ENCODE data around the gene FUNDC1. TPM values are rescaled to one million over a fixed set of nuclear protein-coding genes. Genes with fewer than 3 reads are reported as not detected.

The FUNDC1 gene
- total RNA-seq, 2 donors from 2014 or later: 12.3 to 28.3 TPM

GRCh38 chrX:44529310-44529709 is 13.3 kb downstream of the FUNDC1 start:
- H3K27ac ChIP-seq: no peak overlapping the region
- H3K27me3 ChIP-seq: no peaks in the 10 kb centered on the region
- no peaks in the 10 kb centered on the region for H3K4me1 ChIP-seq
- DNase-seq (ENCODE audit: low spot score): no peak
- no peaks in the 10 kb centered on the region for H3K36me3 ChIP-seq
- no peak overlapping the region for H3K4me3 ChIP-seq
- H3K9me3 ChIP-seq: no peaks in the 10 kb centered on the region
- no peak for TF ChIP-seq CTCF (IDR thresholded peaks at IDR 0.05)

DNA sequence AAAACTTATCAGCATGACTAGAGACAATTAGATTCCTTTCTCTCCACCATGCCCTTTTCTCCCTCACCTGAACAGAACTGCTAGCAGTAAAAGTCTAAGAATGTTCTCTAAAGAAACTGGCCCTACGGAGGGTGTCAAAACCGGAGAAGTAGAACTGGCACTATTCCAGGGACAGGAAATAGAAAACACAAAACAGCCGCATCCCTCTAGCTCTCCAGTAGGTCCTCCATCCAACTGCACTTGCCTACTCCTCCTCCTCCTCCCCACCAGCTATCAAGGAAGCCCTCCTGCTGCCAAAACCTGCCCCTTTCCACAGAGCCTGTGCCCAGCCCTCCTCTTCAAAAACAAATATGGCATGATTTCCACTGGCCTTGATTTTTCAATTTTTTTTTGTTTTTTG is 28.4 kb downstream of the FUNDC1 start:
- Histone ChIP-seq H3K4me1 (no peaks in the 10 kb centered on the region), H3K36me3 (no peaks in the 10 kb centered on the region), H3K27me3 (no peaks in the 10 kb centered on the region), H3K4me3 (no peak overlapping the region), H3K9me3 (no peaks in the 10 kb centered on the region), H3K27ac (no peak overlapping the region)
- TF ChIP-seq CTCF (IDR thresholded peaks at IDR 0.05): no peak
- DNase-seq (ENCODE audit: low spot score): no peak

- no peaks in the 10 kb centered on the region for H3K4me1 ChIP-seq
- no peak for TF ChIP-seq CTCF (IDR thresholded peaks at IDR 0.05)
- no peak overlapping the region for H3K27ac ChIP-seq
- H3K27me3 ChIP-seq: no peaks in the 10 kb centered on the region
- DNase-seq (ENCODE audit: low spot score): no peak
- no peaks in the 10 kb centered on the region for H3K36me3 ChIP-seq
- H3K9me3 ChIP-seq: no peaks in the 10 kb centered on the region
- no peak overlapping the region for H3K4me3 ChIP-seq
Observed at GRCh38 chrX:44507292-44507691, 35.4 kb downstream of the FUNDC1 start.

DNA sequence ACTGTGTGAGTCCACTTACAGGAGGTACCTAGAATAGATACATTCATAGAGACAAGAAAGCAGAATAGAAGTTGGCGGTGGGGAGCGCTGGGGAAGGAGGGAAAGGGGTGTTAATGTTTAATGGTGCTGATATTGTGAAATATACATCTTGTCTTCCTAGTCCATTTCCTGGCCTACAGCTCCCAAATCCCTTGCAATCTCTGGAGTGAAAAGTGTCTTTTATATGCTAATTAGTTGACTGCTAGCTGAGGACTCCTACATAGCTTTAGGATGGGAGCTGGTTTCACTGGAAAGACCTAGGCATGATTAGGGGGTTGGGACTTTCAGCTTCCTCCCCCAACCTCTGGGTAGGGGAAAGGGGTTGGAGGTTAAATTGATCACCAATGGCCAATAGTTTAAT is 36.0 kb downstream of the FUNDC1 start:
- Histone ChIP-seq H3K4me3 (no peak overlapping the region), H3K9me3 (no peaks in the 10 kb centered on the region), H3K27me3 (no peaks in the 10 kb centered on the region), H3K36me3 (no peaks in the 10 kb centered on the region), H3K27ac (no peak overlapping the region), H3K4me1 (no peaks in the 10 kb centered on the region)
- no peak for TF ChIP-seq CTCF (IDR thresholded peaks at IDR 0.05)
- no peak for DNase-seq (ENCODE audit: low spot score)

GRCh38 chrX:44503560-44503959 is 39.1 kb downstream of the FUNDC1 start:
- TF ChIP-seq CTCF (IDR thresholded peaks at IDR 0.05): no peak
- Histone ChIP-seq H3K27me3 (no peaks in the 10 kb centered on the region), H3K36me3 (no peaks in the 10 kb centered on the region), H3K27ac (no peak overlapping the region), H3K9me3 (no peaks in the 10 kb centered on the region), H3K4me1 (no peaks in the 10 kb centered on the region), H3K4me3 (no peak overlapping the region)
- no peak for DNase-seq (ENCODE audit: low spot score)

- no peaks in the 10 kb centered on the region for H3K27me3 ChIP-seq
- no peak for DNase-seq (ENCODE audit: low spot score)
- no peaks in the 10 kb centered on the region for H3K36me3 ChIP-seq
- peaks cover 0 to 5% of the 10 kb centered on the region in 2 donors for H3K9me3 ChIP-seq
- H3K27ac ChIP-seq: no peak overlapping the region
- H3K4me3 ChIP-seq: no peak overlapping the region
- H3K4me1 ChIP-seq: no peaks in the 10 kb centered on the region
- TF ChIP-seq CTCF (IDR thresholded peaks at IDR 0.05): no peak
Observed at GRCh38 chrX:44495091-44495490, 47.6 kb downstream of the FUNDC1 start.

Data from right atrium auricular region (tissue), 2 donors.